ENCODE data around the gene ZNF335. TPM values are rescaled to one million over a fixed set of nuclear protein-coding genes. Genes with fewer than 3 reads are reported as not detected.

ZNF335 gene
- total RNA-seq, 6 experiments from 2014 or later = 6.5 to 9.3 (median 7.8) TPM

DNA sequence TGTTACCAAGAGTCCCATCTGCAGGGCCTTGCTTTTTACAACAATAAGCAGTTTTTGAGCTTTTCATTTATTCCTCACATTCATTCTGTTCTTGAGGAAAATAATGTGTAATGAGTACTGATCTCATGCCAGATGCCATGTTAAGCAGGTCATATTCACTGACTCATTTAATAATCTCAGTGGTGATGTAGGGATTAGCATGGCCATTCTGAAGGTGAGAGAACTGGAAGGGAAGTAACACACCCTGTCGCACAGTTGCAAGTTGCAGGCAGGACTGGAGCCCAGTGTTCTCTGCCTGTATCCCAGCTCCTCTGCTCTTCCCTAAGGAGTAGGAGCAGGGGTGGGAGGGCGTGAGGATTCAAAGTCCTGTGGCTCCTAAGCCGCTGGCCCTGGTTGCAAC, 31.9 kb downstream of the ZNF335 start:
- no peak for ATAC-seq
- whole genome bisulfite sequencing (ENCODE audit: insufficient coverage, low coverage, low lambda C conversion rate, missing lambda C conversion rate) = 75% methylated on average over 1 of the region's 3 CpGs
- Histone ChIP-seq H3K36me3 (peaks cover 4 to 70% (median 18%) of the 10 kb centered on the region in 4 donors), H3K4me3 (no peak overlapping the region), H3K9me3 (no peaks in the 10 kb centered on the region), H3K4me1 (peaks cover 0 to 10% (median 0%) of the 10 kb centered on the region in 4 donors), H3K27ac (no peak overlapping the region), H3K27me3 (no peaks in the 10 kb centered on the region)
- DNase-seq = no peak
- TF ChIP-seq, protein P1, sequence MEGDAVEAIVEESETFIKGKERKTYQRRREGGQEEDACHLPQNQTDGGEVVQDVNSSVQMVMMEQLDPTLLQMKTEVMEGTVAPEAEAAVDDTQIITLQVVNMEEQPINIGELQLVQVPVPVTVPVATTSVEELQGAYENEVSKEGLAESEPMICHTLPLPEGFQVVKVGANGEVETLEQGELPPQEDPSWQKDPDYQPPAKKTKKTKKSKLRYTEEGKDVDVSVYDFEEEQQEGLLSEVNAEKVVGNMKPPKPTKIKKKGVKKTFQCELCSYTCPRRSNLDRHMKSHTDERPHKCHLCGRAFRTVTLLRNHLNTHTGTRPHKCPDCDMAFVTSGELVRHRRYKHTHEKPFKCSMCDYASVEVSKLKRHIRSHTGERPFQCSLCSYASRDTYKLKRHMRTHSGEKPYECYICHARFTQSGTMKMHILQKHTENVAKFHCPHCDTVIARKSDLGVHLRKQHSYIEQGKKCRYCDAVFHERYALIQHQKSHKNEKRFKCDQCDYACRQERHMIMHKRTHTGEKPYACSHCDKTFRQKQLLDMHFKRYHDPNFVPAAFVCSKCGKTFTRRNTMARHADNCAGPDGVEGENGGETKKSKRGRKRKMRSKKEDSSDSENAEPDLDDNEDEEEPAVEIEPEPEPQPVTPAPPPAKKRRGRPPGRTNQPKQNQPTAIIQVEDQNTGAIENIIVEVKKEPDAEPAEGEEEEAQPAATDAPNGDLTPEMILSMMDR (IDR thresholded peaks at IDR 0.05) = no peak
- TF ChIP-seq POLR2A (IDR thresholded peaks at IDR 0.05) = no peak
- intact Hi-C loops (cut with DNase I) = loop anchor here in 1 of 2 donors (10.0 kb wide), 1 partner anchor 45 kb away; the partner anchor contains the start of genes CTSA and NEURL2

DNA sequence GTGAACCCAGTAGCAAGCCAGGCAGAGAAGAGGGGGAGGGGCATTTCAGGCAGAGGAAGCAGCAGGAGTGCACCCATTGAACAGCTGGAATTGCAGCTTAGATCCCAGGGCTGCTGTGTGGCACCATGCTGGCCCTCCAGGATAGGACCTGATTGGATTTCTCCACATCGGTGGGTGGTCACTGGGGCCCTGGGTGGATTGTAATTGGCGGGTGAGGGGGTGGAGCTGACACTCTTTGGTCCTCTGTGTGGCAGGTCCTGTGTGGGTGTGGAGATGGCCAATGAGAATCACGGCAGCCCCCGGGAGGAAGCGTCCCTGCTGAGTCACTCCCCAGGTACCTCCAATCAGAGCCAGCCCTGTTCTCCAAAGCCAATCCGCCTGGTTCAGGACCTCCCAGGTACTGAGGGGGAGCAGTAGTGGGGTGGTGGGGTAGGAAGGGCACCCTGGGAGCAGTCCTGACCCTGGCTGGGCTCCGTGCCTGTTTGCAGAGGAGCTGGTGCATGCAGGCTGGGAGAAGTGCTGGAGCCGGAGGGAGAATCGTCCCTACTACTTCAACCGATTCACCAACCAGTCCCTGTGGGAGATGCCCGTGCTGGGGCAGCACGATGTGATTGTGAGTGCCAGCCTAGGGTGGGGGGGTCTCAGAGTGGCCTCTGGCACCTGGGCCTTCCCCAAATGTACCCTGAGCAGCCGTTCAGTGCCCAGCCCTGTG, 33.1 kb downstream of the ZNF335 start:
- ATAC-seq (no peak), DNase-seq (no peak)
- WGBS (ENCODE audit: insufficient coverage, low coverage, low lambda C conversion rate, missing lambda C conversion rate) = no CpG with 5 or more reads among the region's 13 CpGs
- TF ChIP-seq, protein P1 (IDR thresholded peaks at IDR 0.05) = no peak
- TF ChIP-seq POLR2A (IDR thresholded peaks at IDR 0.05) = no peak
- Histone ChIP-seq H3K4me3 (no peak overlapping the region), H3K36me3 (peaks cover 4 to 59% (median 14%) of the 10 kb centered on the region in 4 donors), H3K27me3 (no peaks in the 10 kb centered on the region), H3K27ac (no peak overlapping the region), H3K4me1 (peaks cover 0 to 5% (median 0%) of the 10 kb centered on the region in 4 donors), H3K9me3 (no peaks in the 10 kb centered on the region)
- intact Hi-C loops (cut with DNase I) = no loop called here

DNA sequence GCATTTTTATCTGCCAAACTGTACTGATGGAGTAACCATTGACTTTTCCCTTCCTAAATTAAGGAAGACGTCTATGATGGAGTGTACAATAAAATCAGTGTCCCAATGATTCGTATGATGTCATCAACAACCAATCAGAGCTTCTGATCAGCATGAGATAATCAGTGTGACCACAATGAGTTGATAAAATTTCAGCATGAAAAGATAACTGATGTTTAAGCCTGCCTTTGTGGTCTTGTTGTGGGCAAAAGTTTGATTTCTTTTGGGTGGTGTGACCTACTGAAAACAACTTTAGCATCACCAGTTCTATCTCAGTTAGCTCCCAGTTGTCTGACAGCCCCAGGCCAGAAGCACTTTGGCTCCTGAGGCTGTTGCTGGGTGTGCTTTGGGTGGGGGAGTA, 34.2 kb downstream of the ZNF335 start:
- no peak overlapping the region for H3K27ac ChIP-seq
- TF ChIP-seq, protein P1 (IDR thresholded peaks at IDR 0.05) = no peak
- TF ChIP-seq POLR2A (IDR thresholded peaks at IDR 0.05) = no peak
- H3K27me3 ChIP-seq = no peaks in the 10 kb centered on the region
- intact Hi-C loops (cut with DNase I) = no loop called here
- no peaks in the 10 kb centered on the region for H3K9me3 ChIP-seq
- peaks cover 0 to 11% (median 5%) of the 10 kb centered on the region in 4 donors for H3K4me1 ChIP-seq
- H3K4me3 ChIP-seq = no peak overlapping the region
- WGBS (ENCODE audit: insufficient coverage, low coverage, low lambda C conversion rate, missing lambda C conversion rate) = 68% methylated on average over 2 of the region's 2 CpGs
- DNase-seq = no peak
- ATAC-seq = no peak
- H3K36me3 ChIP-seq = peaks cover 4 to 48% (median 6%) of the 10 kb centered on the region in 4 donors

DNA sequence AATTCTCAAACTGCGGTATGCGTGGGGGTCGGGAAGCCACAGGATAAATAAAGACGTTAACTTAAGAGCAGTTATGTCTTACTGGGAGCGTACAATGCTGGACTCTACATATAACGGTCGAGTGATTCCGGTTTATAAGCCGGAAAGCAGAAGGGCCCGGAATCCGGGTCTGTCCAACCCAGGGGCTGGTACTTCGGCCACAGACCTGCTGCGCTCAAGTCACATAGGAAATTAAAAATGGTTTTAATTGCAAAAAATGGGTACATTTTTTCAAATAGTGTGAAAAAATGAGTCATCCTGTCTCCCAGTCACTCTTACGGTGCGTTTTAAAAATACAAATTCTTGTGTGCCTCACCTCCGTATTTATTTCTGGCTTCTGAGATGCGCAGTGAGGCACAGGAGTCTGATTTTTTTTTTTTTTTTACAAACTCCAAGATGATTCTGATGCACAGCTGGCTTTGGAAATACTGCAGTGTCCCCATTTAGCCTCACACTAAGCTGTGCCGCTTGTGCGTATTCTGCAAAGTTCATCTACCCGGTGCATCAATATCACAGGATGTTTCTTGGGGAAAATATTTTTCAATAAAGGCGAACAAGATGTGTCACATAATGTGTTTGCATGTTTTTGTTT, 36.5 kb downstream of the ZNF335 start:
- Histone ChIP-seq H3K9me3 (no peaks in the 10 kb centered on the region), H3K27ac (peak overlapping the region; percentile 74 to 84 (median 78)), H3K4me1 (peaks cover 0 to 19% (median 9%) of the 10 kb centered on the region in 4 donors), H3K36me3 (peaks cover 0 to 31% (median 2%) of the 10 kb centered on the region in 4 donors), H3K27me3 (no peaks in the 10 kb centered on the region), H3K4me3 (peak overlapping the region; percentile 89 to 100 (median 100))
- DNase-seq = no peak
- ATAC-seq = peak in 3 of 4 donors; percentile 12 to 28 (median 21)
- intact Hi-C loops (cut with DNase I) = no loop called here
- TF ChIP-seq, protein P1 (IDR thresholded peaks at IDR 0.05) = no peak
- TF ChIP-seq POLR2A (IDR thresholded peaks at IDR 0.05) = no peak
- 1% methylated on average over 21 of the region's 21 CpGs for WGBS (ENCODE audit: insufficient coverage, low coverage, low lambda C conversion rate, missing lambda C conversion rate)

Data from right lobe of liver (tissue), 6 donors.